SH-SY5Y (cell line): ENCODE data around the gene CRAMP1.

ENCODE experiments used
- GATA2 ChIP-seq: IDR thresholded peaks from 2 replicates; pipeline ENCODE4 v1.6.1; 2011; ENCODE audit warnings: mild to moderate bottlenecking, low read depth, low read length
- GATA3 ChIP-seq: IDR thresholded peaks from 2 replicates; pipeline ENCODE4 v1.6.1; 2011; ENCODE audit warnings: low read depth, mild to moderate bottlenecking, low read length, moderate library complexity

DNA sequence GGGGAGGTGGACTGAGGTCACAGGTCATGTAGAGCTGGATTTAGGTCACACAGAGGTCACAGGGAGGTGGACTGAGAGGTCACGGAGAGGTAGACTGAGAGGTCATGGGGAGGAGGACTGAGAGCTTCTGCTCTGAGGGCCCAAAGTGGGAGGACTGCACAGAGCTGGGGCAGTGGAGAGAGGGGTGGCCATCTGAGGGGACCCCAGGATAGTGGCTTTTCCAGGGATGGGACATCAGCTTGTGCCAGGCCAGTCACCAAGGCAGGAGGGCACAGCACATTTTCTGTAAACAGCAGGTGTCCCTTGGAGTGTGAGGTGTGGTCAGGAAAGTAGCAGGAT, 39.8 kb downstream of the CRAMP1 start:
- TF ChIP-seq GATA3, result no peak
- TF ChIP-seq GATA2, result no peak
